ENCODE data around the gene ESYT1.
"Not testable (repeated sequence)": the region's sequence is repeated elsewhere in the genome, so short reads cannot be mapped to it uniquely, and the experiment has no call there.

DNA sequence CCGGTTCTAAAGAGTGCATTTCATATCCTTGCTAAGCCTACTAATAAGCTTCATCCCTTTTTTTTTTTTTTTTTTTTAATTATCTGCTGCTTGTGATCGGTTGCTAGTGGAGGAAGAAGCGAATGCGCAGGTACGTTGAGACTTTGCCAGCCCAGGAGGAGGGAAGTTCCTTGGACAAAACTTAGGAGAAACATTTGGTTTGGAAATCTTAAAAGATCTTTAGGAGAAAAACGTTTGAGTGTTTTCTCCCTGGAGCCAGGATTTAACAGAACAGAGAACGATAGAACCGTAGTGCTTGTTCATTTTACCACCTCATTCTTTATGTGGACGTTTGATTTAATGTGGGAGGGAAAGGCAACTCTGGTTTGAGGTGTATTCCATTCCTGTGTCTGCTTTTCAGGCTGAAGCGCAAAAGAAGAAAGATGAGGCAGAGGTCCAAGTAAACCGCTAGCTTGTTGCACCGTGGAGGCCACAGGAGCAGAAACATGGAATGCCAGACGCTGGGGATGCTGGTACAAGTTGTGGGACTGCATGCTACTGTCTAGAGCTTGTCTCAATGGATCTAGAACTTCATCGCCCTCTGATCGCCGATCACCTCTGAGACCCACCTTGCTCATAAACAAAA lies 10.9 kb upstream of the ESYT1 start:
- TF ChIP-seq, protein P1, sequence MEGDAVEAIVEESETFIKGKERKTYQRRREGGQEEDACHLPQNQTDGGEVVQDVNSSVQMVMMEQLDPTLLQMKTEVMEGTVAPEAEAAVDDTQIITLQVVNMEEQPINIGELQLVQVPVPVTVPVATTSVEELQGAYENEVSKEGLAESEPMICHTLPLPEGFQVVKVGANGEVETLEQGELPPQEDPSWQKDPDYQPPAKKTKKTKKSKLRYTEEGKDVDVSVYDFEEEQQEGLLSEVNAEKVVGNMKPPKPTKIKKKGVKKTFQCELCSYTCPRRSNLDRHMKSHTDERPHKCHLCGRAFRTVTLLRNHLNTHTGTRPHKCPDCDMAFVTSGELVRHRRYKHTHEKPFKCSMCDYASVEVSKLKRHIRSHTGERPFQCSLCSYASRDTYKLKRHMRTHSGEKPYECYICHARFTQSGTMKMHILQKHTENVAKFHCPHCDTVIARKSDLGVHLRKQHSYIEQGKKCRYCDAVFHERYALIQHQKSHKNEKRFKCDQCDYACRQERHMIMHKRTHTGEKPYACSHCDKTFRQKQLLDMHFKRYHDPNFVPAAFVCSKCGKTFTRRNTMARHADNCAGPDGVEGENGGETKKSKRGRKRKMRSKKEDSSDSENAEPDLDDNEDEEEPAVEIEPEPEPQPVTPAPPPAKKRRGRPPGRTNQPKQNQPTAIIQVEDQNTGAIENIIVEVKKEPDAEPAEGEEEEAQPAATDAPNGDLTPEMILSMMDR (IDR thresholded peaks at IDR 0.05): not testable (repeated sequence)
- not testable (repeated sequence) for TF ChIP-seq POLR2A, POLR2AphosphoS5 (IDR thresholded peaks at IDR 0.05)
